HG03103 (cell line): ENCODE measurements around the gene EPHA5.

Experiments used
- ATAC-seq: cut with Tn5 transposase; IDR thresholded peaks from one replicate; pipeline ENCODE4 v1.9.1; 2021; ENCODE audit warnings: low read depth; ENCODE audit not compliant: unreplicated experiment

Gene EPHA5

DNA sequence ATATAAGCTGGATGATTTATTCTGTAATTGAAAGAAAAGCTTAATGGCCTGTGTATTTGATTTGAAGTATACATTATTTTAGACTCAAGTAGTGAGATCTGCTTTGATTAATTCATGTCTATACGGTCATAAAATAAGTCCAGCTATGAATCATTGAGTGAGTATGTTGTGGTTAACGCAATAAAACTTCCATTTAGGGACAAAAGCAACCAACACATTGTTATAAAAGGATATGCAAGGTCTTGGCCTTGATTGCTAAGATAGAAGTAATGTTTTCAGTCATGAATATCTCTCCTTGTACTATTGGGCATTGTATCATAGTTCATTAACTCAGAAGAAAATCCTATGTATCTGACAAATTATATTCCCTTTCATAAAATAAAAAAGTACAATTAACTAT lies 162.1 kb downstream of the EPHA5 start:
- no peak for ATAC-seq

- ATAC-seq: no peak
These were observed 168.1 kb downstream of the EPHA5 start for GRCh38 chr4:65502131-65502701.

GRCh38 chr4:65498606-65499005 lies 171.7 kb downstream of the EPHA5 start:
- ATAC-seq: no peak

- ATAC-seq: no peak
These were observed 174.8 kb downstream of the EPHA5 start for GRCh38 chr4:65495439-65495838.

DNA sequence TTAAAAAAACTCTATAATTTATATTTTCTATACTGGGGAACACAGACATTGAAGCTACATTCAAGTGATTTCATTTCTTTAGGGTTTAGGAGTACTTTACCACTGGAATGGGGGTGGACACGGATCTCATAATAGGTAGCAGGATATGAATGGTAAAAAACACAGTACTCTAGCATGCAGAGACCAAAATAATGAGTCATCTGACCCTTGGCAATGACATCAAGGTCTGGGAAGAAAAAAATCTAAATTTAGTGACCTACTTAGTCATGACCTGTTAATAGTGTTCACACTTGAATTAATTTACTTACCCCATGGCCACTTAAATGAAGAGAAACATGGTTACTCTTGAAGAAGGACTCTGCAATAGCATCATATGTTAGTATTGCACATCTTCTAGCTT lies 187.9 kb downstream of the EPHA5 start:
- ATAC-seq: no peak

DNA sequence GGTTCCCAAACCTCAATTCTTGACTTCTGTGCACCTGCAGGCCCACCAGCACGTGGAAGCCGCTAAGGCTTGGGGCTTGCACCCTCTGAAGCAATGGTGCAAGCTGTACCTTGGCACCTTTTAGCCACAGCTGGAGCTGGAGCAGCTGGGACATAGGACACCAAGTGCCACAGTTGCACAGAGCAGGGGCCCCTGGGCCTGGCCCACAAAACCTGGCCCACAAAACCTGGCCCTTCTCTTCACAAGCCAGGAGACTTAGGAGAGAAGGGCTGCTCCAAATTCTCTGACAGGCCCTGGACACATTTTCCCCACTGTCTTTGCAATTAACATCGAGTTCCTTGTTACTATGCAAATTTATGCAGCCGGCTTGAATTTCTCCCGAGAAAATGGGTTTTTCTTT lies 197.8 kb downstream of the EPHA5 start:
- ATAC-seq: no peak

- no peak for ATAC-seq
These were observed 203.1 kb downstream of the EPHA5 start for GRCh38 chr4:65467068-65467680.

DNA sequence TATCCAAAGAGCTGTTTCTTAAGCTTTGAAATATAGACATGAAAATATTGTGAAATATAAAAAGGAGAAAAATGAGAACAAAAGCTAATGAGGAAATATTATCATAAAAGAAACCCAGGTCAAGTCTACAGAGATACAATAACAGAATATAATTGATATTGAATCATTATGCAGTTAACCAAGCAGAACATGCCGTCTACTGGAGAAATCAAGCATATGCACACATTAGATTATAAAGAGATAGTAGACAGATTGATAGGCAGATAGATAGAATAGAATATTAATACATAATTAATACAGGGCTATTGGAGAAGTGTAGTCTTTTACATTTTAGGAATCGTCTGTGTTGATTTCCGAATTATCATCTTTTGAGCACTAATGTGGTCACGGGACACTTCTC lies 208.5 kb downstream of the EPHA5 start:
- ATAC-seq: no peak

GRCh38 chr4:65457011-65457410 lies 213.3 kb downstream of the EPHA5 start:
- ATAC-seq: no peak

DNA sequence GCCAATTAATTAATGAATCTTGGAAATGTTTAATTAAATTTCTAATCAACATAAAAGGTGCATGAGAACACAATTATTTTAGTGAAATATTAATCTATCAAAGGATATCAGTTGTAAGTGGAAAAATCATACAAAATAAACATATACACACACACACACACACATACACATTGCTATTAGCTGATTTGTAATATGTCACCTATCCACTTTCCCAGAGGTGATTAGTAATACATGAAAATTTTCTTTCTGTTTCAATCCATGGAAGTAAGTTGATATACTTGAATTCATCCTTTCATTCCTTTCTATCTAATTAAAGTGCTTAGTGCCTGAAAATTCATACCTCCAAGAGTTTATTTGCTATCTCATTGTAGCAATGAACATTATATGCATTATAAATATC lies 213.7 kb downstream of the EPHA5 start:
- ATAC-seq: no peak

- no peak for ATAC-seq
These were observed 216.9 kb downstream of the EPHA5 start for GRCh38 chr4:65453398-65453797.

DNA sequence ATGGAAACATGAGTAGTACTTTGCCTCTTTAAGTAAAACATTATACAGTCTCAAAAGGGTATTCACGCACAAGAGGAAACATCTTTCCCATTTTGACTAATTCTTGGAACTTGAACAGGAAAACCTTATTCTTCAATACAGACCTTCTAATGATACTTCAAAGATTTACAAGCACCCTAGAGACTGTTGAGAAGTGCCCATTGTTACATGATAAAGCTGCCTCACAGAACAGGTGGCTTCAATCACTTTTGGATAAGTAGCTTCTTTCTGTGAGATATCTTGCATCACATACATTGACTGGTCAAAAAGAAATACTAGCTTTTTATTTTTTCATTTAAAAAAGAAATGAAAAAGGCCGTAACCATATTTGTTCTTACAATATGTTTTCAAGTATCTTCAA lies 219.4 kb downstream of the EPHA5 start:
- no peak for ATAC-seq

GRCh38 chr4:65437102-65437501 lies 233.2 kb downstream of the EPHA5 start:
- ATAC-seq: no peak

GRCh38 chr4:65422109-65422508 lies 248.2 kb downstream of the EPHA5 start:
- no peak for ATAC-seq

DNA sequence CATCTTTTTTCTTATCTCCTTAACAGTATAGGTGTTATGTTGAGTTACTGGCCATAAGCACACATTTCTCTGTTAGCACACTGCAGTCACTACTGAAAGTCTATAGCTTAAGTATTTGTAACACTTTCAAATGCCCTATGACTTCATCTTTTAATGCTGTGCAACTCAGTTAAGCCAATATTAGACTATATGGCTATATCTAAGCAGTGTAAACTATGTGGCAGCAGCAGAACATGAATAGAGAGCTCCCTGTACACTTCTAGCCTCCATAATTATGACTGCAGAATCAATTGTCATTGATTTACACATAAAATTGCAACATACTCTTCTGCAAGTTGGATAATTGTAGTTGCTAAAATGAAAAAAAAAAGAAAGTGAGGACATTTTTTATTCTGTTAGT lies 250.3 kb downstream of the EPHA5 start:
- no peak for ATAC-seq

- ATAC-seq: no peak
These were observed 253.4 kb downstream of the EPHA5 start for GRCh38 chr4:65416891-65417290.

- ATAC-seq: no peak
These were observed 262.8 kb downstream of the EPHA5 start for GRCh38 chr4:65407483-65407882.

DNA sequence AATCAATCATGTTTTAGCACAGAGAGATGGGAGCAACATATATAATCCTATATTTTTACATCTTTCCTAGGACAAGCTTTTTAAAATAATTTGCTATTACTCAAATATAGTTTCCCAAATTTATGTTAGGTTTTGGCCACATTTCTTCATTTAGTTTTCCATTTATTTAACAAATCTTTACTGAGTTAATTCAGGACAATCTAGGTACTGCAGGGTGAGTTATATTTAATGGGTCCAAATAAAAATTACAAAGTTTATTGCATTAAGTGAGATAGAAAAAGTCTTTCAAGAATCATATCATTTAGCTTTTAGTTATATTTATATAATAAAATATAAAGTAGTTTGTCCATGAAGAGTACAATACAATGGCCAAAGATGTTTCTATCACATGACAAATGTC lies 269.2 kb downstream of the EPHA5 start:
- no peak for ATAC-seq

- no peak for ATAC-seq
These were observed 271.2 kb downstream of the EPHA5 start for GRCh38 chr4:65399084-65399483.

DNA sequence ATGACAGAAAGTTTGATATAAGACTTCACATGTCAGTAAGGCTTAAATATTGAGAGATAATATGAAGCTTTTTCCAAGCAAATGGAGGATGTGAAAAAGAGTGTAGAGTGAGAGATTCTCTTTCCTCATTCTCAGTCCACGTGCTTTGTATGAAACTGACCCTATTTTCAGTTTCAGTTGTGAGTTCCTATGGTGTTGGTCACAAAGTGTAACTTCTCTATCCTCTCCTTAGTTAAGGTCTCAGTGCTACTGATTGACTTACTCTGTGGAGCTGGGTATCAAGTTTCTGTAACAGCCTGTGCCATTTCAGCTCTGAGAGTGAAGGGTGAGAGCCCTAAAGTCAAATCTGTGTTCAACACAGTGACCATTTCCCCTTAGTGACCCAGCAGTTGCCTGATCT lies 277.2 kb downstream of the EPHA5 start:
- ATAC-seq: no peak

- no peak for ATAC-seq
These were observed 277.8 kb downstream of the EPHA5 start for GRCh38 chr4:65392488-65392887.

GRCh38 chr4:65391814-65392213 lies 278.5 kb downstream of the EPHA5 start:
- ATAC-seq: no peak

GRCh38 chr4:65391382-65391781 lies 278.9 kb downstream of the EPHA5 start:
- no peak for ATAC-seq
